ENCODE data around the gene LUC7L. TPM values are rescaled to one million over a fixed set of nuclear protein-coding genes. Genes with fewer than 3 reads are reported as not detected.
A peak's percentile ranks its signal among the peaks of the same experiment; 100 is the strongest.
"Not testable (repeated sequence)": the region's sequence is repeated elsewhere in the genome, so short reads cannot be mapped to it uniquely, and the experiment has no call there.

LUC7L gene
- total and polyA plus RNA-seq, 3 donors from 2014 or later = 81.1 to 192 (median 145) TPM

- Histone ChIP-seq H3K27me3 (no peaks in the 10 kb centered on the region), H3K4me3 (no peak overlapping the region), H3K27ac (no peak overlapping the region), H3K4me1 (peaks cover 15% of the 10 kb centered on the region), H3K9me3 (no peaks in the 10 kb centered on the region), H3K36me3 (ENCODE audit: low read depth, missing control alignments) (no peaks in the 10 kb centered on the region)
- 84 to 85% methylated on average over 11 to 13 of the region's 13 CpGs for WGBS, 2 donors
- intact Hi-C loops (cut with DNase I; ENCODE audit: low total_unique reads) = no loop called here
- TF ChIP-seq POLR2A (IDR thresholded peaks at IDR 0.05) (no peak), CTCF (IDR thresholded peaks at IDR 0.05) (no peak)
- no peak for DNase-seq
Observed at GRCh38 chr16:162271-162991, 66.8 kb downstream of the LUC7L start.

- Histone ChIP-seq H3K36me3 (ENCODE audit: low read depth, missing control alignments) (no peaks in the 10 kb centered on the region), H3K27me3 (no peaks in the 10 kb centered on the region), H3K27ac (no peak overlapping the region), H3K4me3 (no peak overlapping the region), H3K4me1 (peaks cover 7% of the 10 kb centered on the region), H3K9me3 (no peaks in the 10 kb centered on the region)
- intact Hi-C loops (cut with DNase I; ENCODE audit: low total_unique reads) = no loop called here
- DNase-seq = no peak
- WGBS, 2 donors = 69 to 71% methylated on average over 10 to 18 of the region's 18 CpGs
- TF ChIP-seq POLR2A (IDR thresholded peaks at IDR 0.05) (no peak), CTCF (IDR thresholded peaks at IDR 0.05) (no peak)
Observed at GRCh38 chr16:160691-161190, 68.5 kb downstream of the LUC7L start.

GRCh38 chr16:160242-160641, 69.0 kb downstream of the LUC7L start:
- 63 to 94% methylated on average over 4 to 16 of the region's 20 CpGs for WGBS, 2 donors
- H3K27me3 ChIP-seq; intact Hi-C loops (cut with DNase I; ENCODE audit: low total_unique reads); H3K9me3 ChIP-seq; H3K27ac ChIP-seq; DNase-seq; H3K4me3 ChIP-seq; H3K36me3 ChIP-seq (ENCODE audit: low read depth, missing control alignments); H3K4me1 ChIP-seq: not testable (repeated sequence)

- Histone ChIP-seq H3K4me1 (peaks cover 4% of the 10 kb centered on the region), H3K27ac (no peak overlapping the region), H3K9me3 (no peaks in the 10 kb centered on the region), H3K36me3 (ENCODE audit: low read depth, missing control alignments) (no peaks in the 10 kb centered on the region), H3K27me3 (no peaks in the 10 kb centered on the region), H3K4me3 (no peak overlapping the region)
- WGBS, 2 donors = 65 to 72% methylated on average over 6 of the region's 6 CpGs
- intact Hi-C loops (cut with DNase I; ENCODE audit: low total_unique reads) = no loop called here
- DNase-seq = no peak
- TF ChIP-seq POLR2A (IDR thresholded peaks at IDR 0.05) = no peak
- TF ChIP-seq CTCF (IDR thresholded peaks at IDR 0.05) = no peak
Observed at GRCh38 chr16:159136-159849, 70.0 kb downstream of the LUC7L start.

- peaks cover 5% of the 10 kb centered on the region for H3K4me1 ChIP-seq
- DNase-seq = no peak
- TF ChIP-seq POLR2A (IDR thresholded peaks at IDR 0.05) = no peak
- TF ChIP-seq CTCF (IDR thresholded peaks at IDR 0.05) = no peak
- H3K27ac ChIP-seq = no peak overlapping the region
- intact Hi-C loops (cut with DNase I; ENCODE audit: low total_unique reads) = no loop called here
- peak overlapping the region in 1 of 2 donors; percentile 51 for H3K4me3 ChIP-seq
- no peaks in the 10 kb centered on the region for H3K9me3 ChIP-seq
- no peaks in the 10 kb centered on the region for H3K27me3 ChIP-seq
- 45 to 57% methylated on average over 7 of the region's 7 CpGs for WGBS, 2 donors
- H3K36me3 ChIP-seq (ENCODE audit: low read depth, missing control alignments) = no peaks in the 10 kb centered on the region
Observed at GRCh38 chr16:155031-155398, 74.2 kb downstream of the LUC7L start.

Measured in testis (tissue), 3 donors.